ENCODE results near the gene LZTS2.

The LZTS2 gene

DNA sequence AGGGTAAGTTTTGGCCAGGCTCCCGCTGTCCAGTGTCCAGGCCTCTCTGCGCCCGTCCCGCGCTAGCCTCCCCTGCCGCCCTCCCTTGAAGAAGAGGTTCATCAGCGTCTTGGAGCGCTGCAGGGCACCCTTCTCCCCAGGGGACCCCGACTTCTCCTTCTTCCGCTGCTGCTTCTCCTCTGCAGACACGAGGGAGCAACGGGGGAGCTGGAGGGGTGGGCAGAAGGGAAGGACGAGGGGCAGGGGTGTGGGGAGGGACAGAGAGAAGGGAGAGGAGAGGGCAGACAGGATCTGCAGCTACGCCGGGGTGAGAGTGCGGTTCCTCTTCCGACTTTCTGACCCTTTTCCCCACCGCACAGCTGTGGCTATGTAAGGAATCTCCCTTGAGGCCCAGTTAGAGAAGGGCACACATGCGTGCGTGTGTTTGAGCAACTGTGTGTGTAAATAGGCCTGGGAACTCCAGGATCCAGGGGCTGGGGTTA lies 18.6 kb downstream of the LZTS2 start:
- Histone ChIP-seq H3K27me3 (replicated peaks) (no peaks in the 10 kb centered on the region), H3K36me3 (replicated peaks) (no peaks in the 10 kb centered on the region), H3K27ac (no peak overlapping the region), H3K4me3 (ENCODE audit: low read depth, low read length) (no peak overlapping the region)
- in situ Hi-C loops (cut with HindIII; ENCODE audit: low pct_ligation_motif_present, low sequenced_read_pairs): no loop called here
- TF ChIP-seq, protein P1, sequence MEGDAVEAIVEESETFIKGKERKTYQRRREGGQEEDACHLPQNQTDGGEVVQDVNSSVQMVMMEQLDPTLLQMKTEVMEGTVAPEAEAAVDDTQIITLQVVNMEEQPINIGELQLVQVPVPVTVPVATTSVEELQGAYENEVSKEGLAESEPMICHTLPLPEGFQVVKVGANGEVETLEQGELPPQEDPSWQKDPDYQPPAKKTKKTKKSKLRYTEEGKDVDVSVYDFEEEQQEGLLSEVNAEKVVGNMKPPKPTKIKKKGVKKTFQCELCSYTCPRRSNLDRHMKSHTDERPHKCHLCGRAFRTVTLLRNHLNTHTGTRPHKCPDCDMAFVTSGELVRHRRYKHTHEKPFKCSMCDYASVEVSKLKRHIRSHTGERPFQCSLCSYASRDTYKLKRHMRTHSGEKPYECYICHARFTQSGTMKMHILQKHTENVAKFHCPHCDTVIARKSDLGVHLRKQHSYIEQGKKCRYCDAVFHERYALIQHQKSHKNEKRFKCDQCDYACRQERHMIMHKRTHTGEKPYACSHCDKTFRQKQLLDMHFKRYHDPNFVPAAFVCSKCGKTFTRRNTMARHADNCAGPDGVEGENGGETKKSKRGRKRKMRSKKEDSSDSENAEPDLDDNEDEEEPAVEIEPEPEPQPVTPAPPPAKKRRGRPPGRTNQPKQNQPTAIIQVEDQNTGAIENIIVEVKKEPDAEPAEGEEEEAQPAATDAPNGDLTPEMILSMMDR (IDR thresholded peaks at IDR 0.05; ENCODE audit: low read depth, low read length, missing control alignments): no peak
- peak; percentile 34 for DNase-seq

DNA sequence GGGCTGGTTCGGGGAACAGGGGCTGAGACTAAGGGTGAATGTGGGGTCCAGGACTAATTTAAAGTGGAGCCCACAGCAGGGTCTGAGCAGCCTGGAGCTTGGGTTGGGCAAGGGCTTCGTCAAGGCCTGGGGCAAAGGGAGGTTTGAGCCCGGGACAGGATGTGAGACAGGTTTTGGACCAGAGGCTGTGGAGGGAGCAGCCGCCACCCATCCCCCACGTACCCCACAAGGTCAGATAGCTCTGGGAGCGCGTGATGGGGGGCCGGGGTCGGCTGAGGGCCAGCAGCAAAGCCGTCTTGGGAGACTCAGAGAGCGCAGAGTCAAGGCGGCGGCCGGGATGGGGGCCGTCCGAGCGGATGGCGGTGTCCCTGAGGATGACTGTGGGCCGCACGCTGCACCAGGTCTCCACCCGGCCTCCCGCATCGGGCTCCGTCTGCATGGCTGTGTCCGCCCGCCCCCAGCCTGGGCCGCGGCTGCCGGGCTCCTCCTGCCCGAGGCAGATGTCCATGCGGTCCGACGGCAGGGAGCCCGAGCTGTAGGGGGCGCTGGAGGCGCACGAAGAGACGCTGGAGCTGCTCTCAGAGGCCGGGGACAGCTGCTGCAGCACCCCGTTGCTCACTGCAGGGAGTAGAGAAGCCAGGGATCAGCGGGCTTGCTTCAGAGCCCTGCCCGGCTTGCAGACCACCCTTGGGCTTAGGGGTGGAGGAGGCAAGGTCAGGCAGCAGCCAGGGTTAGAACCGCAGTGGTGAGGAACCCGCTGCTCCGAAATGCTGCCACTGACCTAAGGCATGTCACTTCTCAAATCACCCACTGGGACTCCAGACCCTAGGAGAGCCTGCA lies 19.2 kb downstream of the LZTS2 start:
- no peaks in the 10 kb centered on the region for H3K36me3 ChIP-seq (replicated peaks)
- peak overlapping the region; percentile 12 for H3K4me3 ChIP-seq (ENCODE audit: low read depth, low read length)
- no peak overlapping the region for H3K27ac ChIP-seq
- TF ChIP-seq, protein P1 (IDR thresholded peaks at IDR 0.05; ENCODE audit: low read depth, low read length, missing control alignments): peak; percentile 84
- DNase-seq: peak; percentile 87
- in situ Hi-C loops (cut with HindIII; ENCODE audit: low pct_ligation_motif_present, low sequenced_read_pairs): no loop called here
- H3K27me3 ChIP-seq (replicated peaks): no peaks in the 10 kb centered on the region

- Histone ChIP-seq H3K27me3 (replicated peaks) (no peaks in the 10 kb centered on the region), H3K27ac (no peak overlapping the region), H3K4me3 (ENCODE audit: low read depth, low read length) (no peak overlapping the region), H3K36me3 (replicated peaks) (no peaks in the 10 kb centered on the region)
- in situ Hi-C loops (cut with HindIII; ENCODE audit: low pct_ligation_motif_present, low sequenced_read_pairs): no loop called here
- TF ChIP-seq, protein P1 (IDR thresholded peaks at IDR 0.05; ENCODE audit: low read depth, low read length, missing control alignments): no peak
- no peak for DNase-seq
Observed at GRCh38 chr10:101019440-101019703, 19.8 kb downstream of the LZTS2 start.

- TF ChIP-seq, protein P1 (IDR thresholded peaks at IDR 0.05; ENCODE audit: low read depth, low read length, missing control alignments): no peak
- Histone ChIP-seq H3K27me3 (replicated peaks) (no peaks in the 10 kb centered on the region), H3K27ac (no peak overlapping the region), H3K4me3 (ENCODE audit: low read depth, low read length) (no peak overlapping the region), H3K36me3 (replicated peaks) (no peaks in the 10 kb centered on the region)
- DNase-seq: no peak
- in situ Hi-C loops (cut with HindIII; ENCODE audit: low pct_ligation_motif_present, low sequenced_read_pairs): no loop called here
Observed at GRCh38 chr10:101020427-101021075, 20.9 kb downstream of the LZTS2 start.

GRCh38 chr10:101021239-101021638 lies 21.6 kb downstream of the LZTS2 start:
- Histone ChIP-seq H3K4me3 (ENCODE audit: low read depth, low read length) (no peak overlapping the region), H3K27me3 (replicated peaks) (no peaks in the 10 kb centered on the region), H3K36me3 (replicated peaks) (no peaks in the 10 kb centered on the region), H3K27ac (no peak overlapping the region)
- in situ Hi-C loops (cut with HindIII; ENCODE audit: low pct_ligation_motif_present, low sequenced_read_pairs): no loop called here
- TF ChIP-seq, protein P1 (IDR thresholded peaks at IDR 0.05; ENCODE audit: low read depth, low read length, missing control alignments): no peak
- DNase-seq: no peak
